H1 (cell line): ENCODE measurements around the gene CAMTA1. TPM values are rescaled to one million over a fixed set of nuclear protein-coding genes. Genes with fewer than 3 reads are reported as not detected.

Source experiments
- CTCF ChIA-PET: fragments of 300-600 bp; sonication (Branson Sonifier 250); formaldehyde crosslinking; loops from one replicate; lab custom pipeline; 2021; ENCODE audit not compliant: partially characterized antibody; lab: Charles Lee
- POLR2A ChIA-PET: fragments of 300-600 bp; sonication (Branson Sonifier 250); formaldehyde crosslinking; loops from one replicate; lab custom pipeline; 2021; ENCODE audit warnings: inconsistent platforms; ENCODE audit not compliant: partially characterized antibody; lab: Charles Lee
- DNase-seq, 2 experiments: peaks; one replicate each; pipeline versions ENCODE4 v3.0.0 to v3.0.0-alpha.2; 2010 to 2022; ENCODE audit warnings: low spot score in 2 of 2, low read depth in 1 of 2, mixed read lengths in 1 of 2
- FAIRE-seq: peaks from 2 replicates; lab custom pipeline; 2011; peaks lifted over from hg19 to GRCh38; lab: Jason Lieb, UNC
- H2AFZ ChIP-seq: 2 replicates; pipeline ENCODE4 v1.8.1; 2012; ENCODE audit warnings: low read length, inconsistent platforms
- H2AK5ac ChIP-seq: 2 replicates; pipeline ENCODE4 v1.6.1; 2013; ENCODE audit warnings: low read depth, low read length
- H2BK120ac ChIP-seq: replicated peaks from 2 replicates; pipeline ENCODE3; 2013; ENCODE audit warnings: low read depth, low read length, inconsistent platforms
- H2BK12ac ChIP-seq: 2 replicates; pipeline ENCODE4 v1.6.1; 2013; ENCODE audit warnings: low read depth, low read length
- H2BK15ac ChIP-seq: 2 replicates; pipeline ENCODE4 v1.6.1; 2013; ENCODE audit warnings: low read length
- H2BK20ac ChIP-seq: 2 replicates; pipeline ENCODE4 v1.6.1; 2013; ENCODE audit warnings: low read length
- H2BK5ac ChIP-seq: 2 replicates; pipeline ENCODE4 v1.6.1; 2013; ENCODE audit warnings: low read depth, low read length
- H3K14ac ChIP-seq: 2 replicates; pipeline ENCODE4 v1.6.1; 2013; ENCODE audit warnings: inconsistent platforms; ENCODE audit not compliant: insufficient read length
- H3K18ac ChIP-seq: 2 replicates; pipeline ENCODE4 v1.6.1; 2013; ENCODE audit warnings: low read length; ENCODE audit errors: extremely low read depth
- H3K23ac ChIP-seq: 2 replicates; pipeline ENCODE4 v1.6.1; 2013; ENCODE audit warnings: inconsistent platforms; ENCODE audit not compliant: insufficient read length
- H3K23me2 ChIP-seq: 2 replicates; pipeline ENCODE4 v1.6.1; 2013; ENCODE audit warnings: low read depth, low read length
- H3K27ac ChIP-seq: 2 replicates; pipeline ENCODE4 v1.6.1; 2011; ENCODE audit warnings: low read depth, low read length, inconsistent platforms
- H3K27me3 ChIP-seq, 4 experiments: replicated peaks in 1 of 4; 1 replicate in 1 of 4; 2 replicates in 3 of 4; pipeline versions ENCODE4 v1.6.1 to v1.8.1; 2011 to 2013; ENCODE audit warnings: low read length in 3 of 4, mild to moderate bottlenecking in 3 of 4, inconsistent platforms in 2 of 4, mixed read lengths in 2 of 4, moderate library complexity in 1 of 4; ENCODE audit not compliant: control insufficient read depth in 3 of 4, insufficient read depth in 3 of 4; ENCODE audit errors: extremely low read depth in 1 of 4
- H3K36me3 ChIP-seq, 4 experiments: 2 replicates each; pipeline versions ENCODE4 v1.6.1 to v1.8.1; 2011 to 2013; ENCODE audit warnings: mild to moderate bottlenecking in 4 of 4, low read length in 3 of 4, moderate library complexity in 2 of 4, control low read depth in 1 of 4, inconsistent platforms in 1 of 4; ENCODE audit not compliant: insufficient read depth in 4 of 4, control insufficient read depth in 2 of 4
- H3K4ac ChIP-seq: replicated peaks from 2 replicates; pipeline ENCODE3; 2013; ENCODE audit warnings: low read length, low read depth, mixed read lengths, inconsistent platforms; ENCODE audit not compliant: insufficient read length
- H3K4me1 ChIP-seq, 4 experiments: replicated peaks in 1 of 4; 1 replicate in 1 of 4; 2 replicates in 3 of 4; pipeline versions ENCODE4 v1.6.1 to v1.8.1; 2011 to 2013; ENCODE audit warnings: low read length in 3 of 4, inconsistent platforms in 2 of 4, mixed read lengths in 1 of 4; ENCODE audit not compliant: insufficient read depth in 4 of 4, control insufficient read depth in 3 of 4
- H3K4me2 ChIP-seq, 2 experiments: 2 replicates each; pipeline versions ENCODE4 v1.6.1 to v1.8.1; 2011 to 2013; ENCODE audit warnings: low read depth in 2 of 2, low read length in 2 of 2, control low read depth in 1 of 2, inconsistent platforms in 1 of 2, mild to moderate bottlenecking in 1 of 2; ENCODE audit not compliant: insufficient read depth in 1 of 2
- H3K4me3 ChIP-seq, 4 experiments: fragments of 200-600, 300-600 bp in 1 of 4; sonication (generic), shearing (Covaris generic), sonication (Bioruptor Twin) in 1 of 4; 2 replicates each; pipeline versions ENCODE4 v1.5.1 to v1.8.1; 2011 to 2016; ENCODE audit warnings: low read length in 4 of 4, low read depth in 3 of 4, control low read depth in 2 of 4, inconsistent platforms in 2 of 4, mild to moderate bottlenecking in 2 of 4, mixed read lengths in 1 of 4, moderate library complexity in 1 of 4; ENCODE audit not compliant: insufficient read depth in 2 of 4; ENCODE audit errors: extremely low read depth in 1 of 4
- H3K56ac ChIP-seq: replicated peaks from 2 replicates; pipeline ENCODE3; 2013; ENCODE audit warnings: low read depth, mild to moderate bottlenecking, mixed read lengths, low read length, inconsistent platforms; ENCODE audit not compliant: insufficient read length
- H3K79me1 ChIP-seq: 2 replicates; pipeline ENCODE4 v1.6.1; 2013; ENCODE audit warnings: low read depth, low read length, control low read depth
- H3K79me2 ChIP-seq, 2 experiments: 2 replicates each; pipeline versions ENCODE4 v1.6.1 to v1.8.1; 2012 to 2013; ENCODE audit warnings: low read length in 2 of 2, mild to moderate bottlenecking in 2 of 2, inconsistent platforms in 1 of 2; ENCODE audit not compliant: insufficient read depth in 2 of 2, control insufficient read depth in 1 of 2
- H3K9ac ChIP-seq, 4 experiments: replicated peaks in 1 of 4; 1 replicate in 1 of 4; 2 replicates in 3 of 4; pipeline versions ENCODE4 v1.6.1 to v1.8.1; 2011 to 2013; ENCODE audit warnings: low read depth in 3 of 4, low read length in 3 of 4, control low read depth in 2 of 4, mild to moderate bottlenecking in 2 of 4, moderate library complexity in 2 of 4, inconsistent platforms in 1 of 4; ENCODE audit errors: extremely low read depth in 1 of 4
- H3K9me3 ChIP-seq, 2 experiments: 2 replicates each; pipeline versions ENCODE4 v1.6.1 to v1.8.1; 2012 to 2013; ENCODE audit warnings: mild to moderate bottlenecking in 2 of 2, moderate library complexity in 2 of 2, control low read depth in 1 of 2, inconsistent platforms in 1 of 2, low read depth in 1 of 2, low read length in 1 of 2, mixed read lengths in 1 of 2; ENCODE audit not compliant: insufficient read depth in 2 of 2
- H4K20me1 ChIP-seq, 2 experiments: replicated peaks in 1 of 2; 2 replicates each; pipeline versions ENCODE3 to v1.8.1; 2011 to 2013; ENCODE audit warnings: inconsistent platforms in 2 of 2, low read length in 2 of 2, mild to moderate bottlenecking in 1 of 2; ENCODE audit not compliant: insufficient read depth in 2 of 2, control insufficient read depth in 1 of 2
- H4K5ac ChIP-seq: 2 replicates; pipeline ENCODE4 v1.6.1; 2013; ENCODE audit warnings: low read length, low read depth, mixed read lengths, inconsistent platforms; ENCODE audit not compliant: insufficient read length
- H4K8ac ChIP-seq: 2 replicates; pipeline ENCODE4 v1.8.0; 2013; ENCODE audit warnings: mild to moderate bottlenecking, moderate library complexity, low read length, inconsistent platforms; ENCODE audit not compliant: insufficient read depth; ENCODE audit errors: extremely low read depth
- H4K91ac ChIP-seq: replicated peaks from 2 replicates; pipeline ENCODE3; 2013; ENCODE audit warnings: low read length, mixed read lengths, inconsistent platforms; ENCODE audit not compliant: insufficient read length
- BRCA1 ChIP-seq: IDR thresholded peaks from 2 replicates; pipeline ENCODE4 v1.6.1; 2012; ENCODE audit warnings: low read depth, low read length, improper control_type of control experiment
- EZH2 ChIP-seq: fragments of 200-600 bp; sonication (generic); IDR thresholded peaks from 2 replicates; pipeline ENCODE4 v1.7.1; 2012; ENCODE audit warnings: low read depth, mild to moderate bottlenecking, moderate library complexity, low read length, inconsistent platforms; ENCODE audit not compliant: severe bottlenecking
- GABPA ChIP-seq: IDR thresholded peaks from 2 replicates; pipeline ENCODE4 v1.6.1; 2011; ENCODE audit warnings: mild to moderate bottlenecking, low read length, moderate library complexity, borderline replicate concordance; ENCODE audit not compliant: insufficient read depth
- MAFK ChIP-seq: IDR thresholded peaks from 2 replicates; pipeline ENCODE4 v1.6.1; 2012; ENCODE audit warnings: low read depth, mild to moderate bottlenecking, improper control_type of control experiment, low read length
- NRF1 ChIP-seq: IDR thresholded peaks from 2 replicates; pipeline ENCODE4 v1.6.1; 2011; ENCODE audit warnings: mild to moderate bottlenecking, low read depth, low read length, improper control_type of control experiment
- PHF8 ChIP-seq: fragments of 200-600 bp; sonication (generic); conservative IDR thresholded peaks from 2 replicates; pipeline ENCODE4 v1.7.1; 2012; ENCODE audit warnings: low read depth, mild to moderate bottlenecking, inconsistent platforms, low read length, moderate library complexity
- RNF2 ChIP-seq: fragments of 200-900, 300-1000 bp; sonication (generic); IDR thresholded peaks from 2 replicates; pipeline ENCODE4 v1.7.1; 2016; ENCODE audit warnings: borderline replicate concordance, low read depth, mild to moderate bottlenecking, antibody characterized with exemption, low read length; ENCODE audit not compliant: poor library complexity, severe bottlenecking; ENCODE audit errors: missing control alignments
- SP4 ChIP-seq: IDR thresholded peaks from 2 replicates; pipeline ENCODE4 v1.6.1; 2012; ENCODE audit warnings: low read length, inconsistent platforms
- SRF ChIP-seq: IDR thresholded peaks from 2 replicates; pipeline ENCODE4 v1.6.1; 2011; ENCODE audit warnings: mild to moderate bottlenecking, low read depth, low read length, moderate library complexity
- TBP ChIP-seq: IDR thresholded peaks from 2 replicates; pipeline ENCODE4 v1.6.1; 2011; ENCODE audit warnings: low read depth, low read length, improper control_type of control experiment
- WGBS, 2 experiments: shearing (Covaris generic) in 1 of 2; methylation state at CpG; one replicate each; pipeline versions ENCODE4 v1.1.6 to v1.1.7; 2013 to 2015; ENCODE audit warnings: low lambda C conversion rate in 2 of 2, mixed read lengths in 2 of 2, inconsistent platforms in 1 of 2, low coverage in 1 of 2, missing lambda C conversion rate in 1 of 2; ENCODE audit not compliant: insufficient replicate concordance in 2 of 2, insufficient coverage in 1 of 2, insufficient read length in 1 of 2; ENCODE audit errors: extremely low coverage in 1 of 2, missing lambda C conversion rate in 1 of 2; 5-methylcytosine and 5-hydroxymethylcytosine counted together
- polyA plus RNA-seq, 7 experiments: library from polyadenylated mRNA; depleted of rRNA in 3 of 7; stranded (reverse) in 5 of 7; unstranded in 2 of 7; fragments of >200 nt in 5 of 7; fragments of 200-250 nt in 2 of 7; gene quantifications; 1 replicate in 5 of 7; 2 replicates in 1 of 7; 4 replicates in 1 of 7; pipeline versions ENCODE4 v1.2.1 to v1.2.3, GENCODE V29; 2011 to 2013; ENCODE audit warnings: missing spikeins in 2 of 7, mixed read lengths in 2 of 7
- total RNA-seq: library from RNA; stranded (reverse); fragmentation: NEBNext Ultra II Directional; extraction: Animal tissue kit (Norgen Biotek cat#: 25700); gene quantifications from 2 replicates; pipeline ENCODE4 v1.2.1, GENCODE V29; 2021

The CAMTA1 gene
- total and polyA plus RNA-seq, 2 of the 8 experiments (the other 6 are each of a cell fraction or from before 2014, with no cell fraction given) = 65.0 to 119 TPM

DNA sequence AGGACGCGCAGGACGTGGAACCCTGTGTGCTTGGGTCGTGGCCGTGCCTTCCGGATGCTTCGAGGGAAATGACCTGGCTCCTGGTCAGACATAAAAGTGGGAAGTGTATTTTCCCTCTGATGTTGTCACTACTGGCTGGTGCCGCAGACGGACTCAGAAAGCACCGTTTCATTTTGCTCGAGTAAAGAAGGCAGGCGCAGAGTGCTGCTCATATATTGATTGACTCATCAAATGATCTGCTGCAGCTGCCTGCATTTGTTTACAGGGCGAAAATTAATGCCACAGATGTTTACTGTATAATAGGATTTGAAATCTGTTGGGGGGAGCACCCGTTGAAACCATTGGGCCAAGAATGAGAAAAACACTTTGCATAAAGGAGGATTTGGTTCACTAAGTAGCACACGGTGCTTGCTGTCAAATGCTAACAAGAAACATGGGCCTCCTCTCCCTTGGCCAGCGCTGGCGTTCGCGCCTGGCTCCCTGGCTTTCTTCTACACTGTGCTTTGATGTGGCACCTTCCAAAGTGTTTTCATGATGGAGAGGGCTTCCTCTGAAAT lies 365.5 kb downstream of the CAMTA1 start:
- Histone ChIP-seq H3K4me2 (no peak overlapping the region), H4K5ac (no peak overlapping the region), H2BK12ac (peak overlapping the region; percentile 64; the same call in 1 of the 2 replicates), H4K91ac (no peak overlapping the region), H3K9ac (no peak overlapping the region; a peak in 1 of 7 replicates), H3K27me3 (no peaks in the 10 kb centered on the region), H2BK20ac (0 out of 2 replicates have a peak overlapping the region, but pooled peaks have one; percentile 24), H3K4me1 (peaks cover 3 to 28% (median 16%) of the 10 kb centered on the region in 4 experiments), H3K23me2 (peaks cover 8% of the 10 kb centered on the region), H3K4ac (no peak overlapping the region), H3K18ac (no peak overlapping the region), H3K14ac (no peak overlapping the region), H2BK5ac (no peak overlapping the region), H3K36me3 (no peaks in the 10 kb centered on the region; a peak in 1 of 8 replicates), H2BK15ac (0 out of 2 replicates have a peak overlapping the region, but pooled peaks have one; percentile 3), H3K9me3 (no peaks in the 10 kb centered on the region), H3K4me3 (no peak overlapping the region), H2BK120ac (no peak overlapping the region), H3K23ac (no peak overlapping the region), H3K27ac (no peak overlapping the region), H2AK5ac (peak overlapping the region; percentile 43; the same call in 1 of the 2 replicates), H3K79me2 (no peaks in the 10 kb centered on the region), H3K79me1 (no peaks in the 10 kb centered on the region)
- 95% methylated on average over 19 of the region's 19 CpGs; no CpG with 5 or more reads in 1 of the 2 experiments for WGBS, 2 experiments
- ChIA-PET POLR2A (no interaction called here), CTCF (interaction anchor here (1.6 kb wide), 1 partner anchor 81 kb away, joined by 6 read pairs; no protein-coding TSS in a partner anchor)
- no peak for DNase-seq
- no peak for FAIRE-seq
- TF ChIP-seq MAFK (no peak), NRF1 (no peak), PHF8 (no peak), RNF2 (no peak), EZH2 (no peak), SRF (no peak), BRCA1 (no peak), TBP (no peak), GABPA (no peak), SP4 (no peak)
- TF ChIP-seq, all 59 proteins: peak for 0
- Histone ChIP-seq H4K8ac (no peak overlapping the region), H2AFZ (no peak overlapping the region), H3K56ac (no peak overlapping the region), H4K20me1 (peaks cover 0 to 7% of the 10 kb centered on the region in 2 experiments)
